ENCODE results near the gene UCN3. TPM values are rescaled to one million over a fixed set of nuclear protein-coding genes. Genes with fewer than 3 reads are reported as not detected.

UCN3 gene
- polyA plus RNA-seq, 1 donor from 2014 or later = not detected

GRCh38 chr10:5423771-5424170 lies 59.0 kb downstream of the UCN3 start:
- no peaks in the 10 kb centered on the region for H3K9me2 ChIP-seq (ENCODE audit: insufficient read depth, low read length)
- no peaks in the 10 kb centered on the region for H3K9me3 ChIP-seq (ENCODE audit: low read length)
- peaks cover 17% of the 10 kb centered on the region for H3K79me2 ChIP-seq (replicated peaks; ENCODE audit: insufficient read depth, low read length)
- H3K4me3 ChIP-seq (ENCODE audit: low read length) = no peak overlapping the region
- H3K4me2 ChIP-seq (ENCODE audit: low read length) = no peak overlapping the region
- H3K36me3 ChIP-seq (ENCODE audit: insufficient read depth, low read length) = no peaks in the 10 kb centered on the region
- no peak overlapping the region for H2AFZ ChIP-seq (ENCODE audit: low read depth, low read length)
- TF ChIP-seq EZH2 (IDR thresholded peaks at IDR 0.05; ENCODE audit: borderline replicate concordance, insufficient read depth, low read length, poor library complexity, severe bottlenecking) = no peak
- H3F3A ChIP-seq (ENCODE audit: insufficient read depth, low read length, poor library complexity, severe bottlenecking) = no peaks in the 10 kb centered on the region
- H3K27me3 ChIP-seq (ENCODE audit: insufficient read depth, low read depth, low read length) = no peaks in the 10 kb centered on the region
- H4K20me1 ChIP-seq (ENCODE audit: insufficient read depth) = no peaks in the 10 kb centered on the region
- H3K27ac ChIP-seq (ENCODE audit: low read length) = no peak overlapping the region
- H3K9ac ChIP-seq (ENCODE audit: low read length) = no peak overlapping the region

Other genes with a start within 250 kb of the UCN3 start
- 0.54 TPM in 1 of 2 replicates, not detected in the other for gene AKR1C8, start 179.8 kb upstream of the UCN3 start, polyA plus RNA-seq
- not detected in 2 replicates for gene AKR1C4, start 168.1 kb upstream of the UCN3 start, polyA plus RNA-seq
- gene TUBAL3, start 39.9 kb downstream of the UCN3 start, polyA plus RNA-seq = not detected in 2 replicates
- gene NET1, start 47.6 kb downstream of the UCN3 start, polyA plus RNA-seq = 6.2 and 8.0 TPM in 2 replicates
- gene CALML5, start 134.6 kb downstream of the UCN3 start, polyA plus RNA-seq = not detected in 2 replicates
- gene CALML3, start 160.0 kb downstream of the UCN3 start, polyA plus RNA-seq = not detected in 2 replicates